Measurements from ENCODE around the gene FMN1.

The FMN1 gene

GRCh38 chr15:32817577-32817976 lies 376.9 kb downstream of the FMN1 start:
- Mint-ChIP-seq H3K4me1 (no peaks in the 10 kb centered on the region), H3K27ac (no peak overlapping the region), H3K9me3 (no peaks in the 10 kb centered on the region), H3K36me3 (no peaks in the 10 kb centered on the region), H3K4me3 (no peak overlapping the region)
- DNase-seq (ENCODE audit: low spot score in 2 of 2): no peak
- no peak for ATAC-seq

GRCh38 chr15:32807331-32807730 lies 387.2 kb downstream of the FMN1 start:
- DNase-seq (ENCODE audit: low spot score in 2 of 2) (no peak), ATAC-seq (no peak)
- H3K36me3 Mint-ChIP-seq: no peaks in the 10 kb centered on the region

GRCh38 chr15:32803631-32804030 lies 390.9 kb downstream of the FMN1 start:
- Mint-ChIP-seq H3K9me3 (no peaks in the 10 kb centered on the region), H3K4me1 (no peaks in the 10 kb centered on the region)
- ATAC-seq: no peak

More at GRCh38 chr15:32807331-32807730, 387.2 kb downstream of the FMN1 start:
- no peak overlapping the region for H3K4me3 Mint-ChIP-seq
- H3K27ac Mint-ChIP-seq: no peak overlapping the region
- H3K4me1 Mint-ChIP-seq: no peaks in the 10 kb centered on the region
- H3K9me3 Mint-ChIP-seq: no peaks in the 10 kb centered on the region

GRCh38 chr15:32802286-32802936 lies 392.1 kb downstream of the FMN1 start:
- no peak for ATAC-seq
- H3K4me1 Mint-ChIP-seq: no peaks in the 10 kb centered on the region
- H3K9me3 Mint-ChIP-seq: no peaks in the 10 kb centered on the region
- H3K36me3 Mint-ChIP-seq: peaks cover 6% of the 10 kb centered on the region
- H3K4me3 Mint-ChIP-seq: no peak overlapping the region
- no peak for DNase-seq (ENCODE audit: low spot score in 2 of 2)
- no peak overlapping the region for H3K27ac Mint-ChIP-seq

More at GRCh38 chr15:32803631-32804030, 390.9 kb downstream of the FMN1 start:
- H3K4me3 Mint-ChIP-seq: no peak overlapping the region
- H3K27ac Mint-ChIP-seq: no peak overlapping the region
- H3K36me3 Mint-ChIP-seq: peaks cover 6% of the 10 kb centered on the region
- DNase-seq (ENCODE audit: low spot score in 2 of 2): no peak

- no peaks in the 10 kb centered on the region for H3K9me3 Mint-ChIP-seq
- no peaks in the 10 kb centered on the region for H3K4me1 Mint-ChIP-seq
- no peak for DNase-seq (ENCODE audit: low spot score in 2 of 2)
- H3K4me3 Mint-ChIP-seq: no peak overlapping the region
- peaks cover 6% of the 10 kb centered on the region for H3K36me3 Mint-ChIP-seq
- H3K27ac Mint-ChIP-seq: no peak overlapping the region
- no peak for ATAC-seq
Observed at GRCh38 chr15:32799936-32800535, 394.5 kb downstream of the FMN1 start.

- Mint-ChIP-seq H3K9me3 (no peaks in the 10 kb centered on the region), H3K4me1 (no peaks in the 10 kb centered on the region), H3K4me3 (no peak overlapping the region), H3K27ac (no peak overlapping the region), H3K36me3 (peaks cover 6% of the 10 kb centered on the region)
- ATAC-seq: no peak
- DNase-seq (ENCODE audit: low spot score in 2 of 2): no peak
Observed at GRCh38 chr15:32796856-32797255, 397.7 kb downstream of the FMN1 start.

- ATAC-seq (no peak), DNase-seq (ENCODE audit: low spot score in 2 of 2) (no peak)
- Mint-ChIP-seq H3K27ac (no peak overlapping the region), H3K36me3 (no peaks in the 10 kb centered on the region), H3K9me3 (no peaks in the 10 kb centered on the region), H3K4me3 (no peak overlapping the region), H3K4me1 (no peaks in the 10 kb centered on the region)
Observed at GRCh38 chr15:32794973-32795372, 399.5 kb downstream of the FMN1 start.

- DNase-seq (ENCODE audit: low spot score in 2 of 2): no peak
- Mint-ChIP-seq H3K4me3 (no peak overlapping the region), H3K4me1 (no peaks in the 10 kb centered on the region), H3K9me3 (no peaks in the 10 kb centered on the region), H3K27ac (no peak overlapping the region), H3K36me3 (no peaks in the 10 kb centered on the region)
- ATAC-seq: no peak
Observed at GRCh38 chr15:32792436-32792835, 402.1 kb downstream of the FMN1 start.

- H3K4me1 Mint-ChIP-seq: no peaks in the 10 kb centered on the region
- no peaks in the 10 kb centered on the region for H3K36me3 Mint-ChIP-seq
Observed at GRCh38 chr15:32790352-32790999, 404.0 kb downstream of the FMN1 start.

GRCh38 chr15:32787949-32788348 lies 406.6 kb downstream of the FMN1 start:
- Mint-ChIP-seq H3K27ac (no peak overlapping the region), H3K4me1 (no peaks in the 10 kb centered on the region), H3K4me3 (no peak overlapping the region), H3K9me3 (no peaks in the 10 kb centered on the region), H3K36me3 (no peaks in the 10 kb centered on the region)
- DNase-seq (ENCODE audit: low spot score in 2 of 2) (no peak), ATAC-seq (no peak)

More at GRCh38 chr15:32790352-32790999, 404.0 kb downstream of the FMN1 start:
- no peaks in the 10 kb centered on the region for H3K9me3 Mint-ChIP-seq
- ATAC-seq (no peak), DNase-seq (ENCODE audit: low spot score in 2 of 2) (no peak)
- no peak overlapping the region for H3K27ac Mint-ChIP-seq
- no peak overlapping the region for H3K4me3 Mint-ChIP-seq

GRCh38 chr15:32786906-32787305 lies 407.6 kb downstream of the FMN1 start:
- H3K9me3 Mint-ChIP-seq: peaks cover under 1% of the 10 kb centered on the region
- no peak for DNase-seq (ENCODE audit: low spot score in 2 of 2)
- no peak for ATAC-seq
- no peak overlapping the region for H3K4me3 Mint-ChIP-seq
- H3K27ac Mint-ChIP-seq: no peak overlapping the region
- H3K4me1 Mint-ChIP-seq: no peaks in the 10 kb centered on the region
- H3K36me3 Mint-ChIP-seq: no peaks in the 10 kb centered on the region

GRCh38 chr15:32784581-32784980 lies 409.9 kb downstream of the FMN1 start:
- Mint-ChIP-seq H3K4me1 (no peaks in the 10 kb centered on the region), H3K9me3 (peaks cover 3% of the 10 kb centered on the region), H3K27ac (no peak overlapping the region), H3K36me3 (no peaks in the 10 kb centered on the region), H3K4me3 (no peak overlapping the region)
- ATAC-seq: no peak
- DNase-seq (ENCODE audit: low spot score in 2 of 2): no peak

GRCh38 chr15:32781781-32782180 lies 412.7 kb downstream of the FMN1 start:
- Mint-ChIP-seq H3K4me1 (no peaks in the 10 kb centered on the region), H3K27ac (no peak overlapping the region), H3K9me3 (peaks cover 3% of the 10 kb centered on the region), H3K36me3 (no peaks in the 10 kb centered on the region), H3K4me3 (no peak overlapping the region)
- ATAC-seq (no peak), DNase-seq (ENCODE audit: low spot score in 2 of 2) (no peak)

- no peaks in the 10 kb centered on the region for H3K4me1 Mint-ChIP-seq
- no peak overlapping the region for H3K27ac Mint-ChIP-seq
- peaks cover 3% of the 10 kb centered on the region for H3K9me3 Mint-ChIP-seq
- no peaks in the 10 kb centered on the region for H3K36me3 Mint-ChIP-seq
- DNase-seq (ENCODE audit: low spot score in 2 of 2) (no peak), ATAC-seq (no peak)
- no peak overlapping the region for H3K4me3 Mint-ChIP-seq
Observed at GRCh38 chr15:32778391-32779176, 415.9 kb downstream of the FMN1 start.

- DNase-seq (ENCODE audit: low spot score in 2 of 2) (no peak), ATAC-seq (no peak)
- Mint-ChIP-seq H3K27ac (no peak overlapping the region), H3K4me3 (no peak overlapping the region), H3K9me3 (no peaks in the 10 kb centered on the region), H3K36me3 (no peaks in the 10 kb centered on the region), H3K4me1 (no peaks in the 10 kb centered on the region)
Observed at GRCh38 chr15:32775103-32775502, 419.4 kb downstream of the FMN1 start.

Data from stimulated activated effector memory CD8-positive, alpha-beta T cell treated with anti-CD3 and anti-CD28 coated beads, Interleukin-12 subunit alpha, Interleukin-12 subunit beta, amount 100 ng/mL, for 72 hours (primary cell).